Tibial nerve (tissue), 3 donors: ENCODE results near the gene CAMTA1.

Experiments used
- CTCF ChIP-seq, 5 experiments: fragments of 200-600 bp in 3 of 5; fragments of 450-650 bp in 2 of 5; sonication (generic) in 3 of 5; IDR thresholded peaks; one replicate each; pipeline ENCODE4 v1.5.1; 2016 to 2019; ENCODE audit warnings: antibody characterized with exemption in 5 of 5, mild to moderate bottlenecking in 3 of 5, moderate library complexity in 2 of 5
- POLR2A ChIP-seq, 2 donors: fragments of 450-650 bp; IDR thresholded peaks; one replicate each; pipeline ENCODE4 v1.6.1; 2017; ENCODE audit warnings: antibody characterized with exemption in 2 of 2, mild to moderate bottlenecking in 2 of 2, moderate library complexity in 2 of 2

- no peak for TF ChIP-seq CTCF (IDR thresholded peaks at IDR 0.05)
- no peak for TF ChIP-seq POLR2A (IDR thresholded peaks at IDR 0.05)
Observed at GRCh38 chr1:6907676-6908434, 122.6 kb downstream of the CAMTA1 start.
